B cell (primary cell): ENCODE measurements around the gene DAP. TPM values are rescaled to one million over a fixed set of nuclear protein-coding genes. Genes with fewer than 3 reads are reported as not detected.

ENCODE experiments used
- ATAC-seq: fragments of 200-7000 bp; cut with Tn5 transposase; one replicate; pipeline ENCODE4 v1.10.0; 2021; ENCODE audit warnings: low read depth, mild to moderate bottlenecking, moderate number of reproducible peaks, moderate library complexity
- CTCF ChIA-PET: fragments of 350-600 bp; sonication (Branson Sonifier 250); formaldehyde crosslinking; loops from one replicate; lab custom pipeline; 2021; ENCODE audit warnings: antibody characterized with exemption, inconsistent platforms; lab: Charles Lee
- POLR2A ChIA-PET: fragments of 350-600 bp; sonication (Branson Sonifier 250); formaldehyde crosslinking; loops from one replicate; lab custom pipeline; 2021; ENCODE audit warnings: antibody characterized with exemption; lab: Charles Lee
- DNase-seq: peaks from one replicate; pipeline ENCODE4 v3.0.0; 2013
- H2AFZ ChIP-seq: 2 replicates; pipeline ENCODE4 v1.6.1; 2012; ENCODE audit warnings: mild to moderate bottlenecking, low read depth, low read length; ENCODE audit not compliant: insufficient read depth, poor library complexity, severe bottlenecking
- H3K27ac ChIP-seq, 2 donors: 1 replicate in 1 of 2; 2 replicates in 1 of 2; pipeline ENCODE4 v1.5.1; 2012 to 2013; ENCODE audit warnings: low read length in 2 of 2, mild to moderate bottlenecking in 2 of 2, moderate library complexity in 1 of 2
- H3K27me3 ChIP-seq, 4 experiments: fragments of 200-600 bp in 1 of 4; sonication (generic) in 1 of 4; replicated peaks in 1 of 4; 1 replicate in 2 of 4; 2 replicates in 2 of 4; pipeline versions ENCODE4 v1.6.1 to v1.7.0; 2013 to 2016; ENCODE audit warnings: low read length in 3 of 4, mild to moderate bottlenecking in 2 of 4, mixed read lengths in 1 of 4, moderate library complexity in 1 of 4; ENCODE audit not compliant: insufficient read depth in 4 of 4, control insufficient read depth in 3 of 4; ENCODE audit errors: control extremely low read depth in 1 of 4
- H3K36me3 ChIP-seq, 2 experiments: replicated peaks in 1 of 2; 1 replicate in 1 of 2; 2 replicates in 1 of 2; pipeline versions ENCODE4 v1.6.1 to v1.7.1; 2013; ENCODE audit warnings: low read length in 1 of 2; ENCODE audit not compliant: insufficient read depth in 2 of 2, control insufficient read depth in 1 of 2; ENCODE audit errors: control extremely low read depth in 1 of 2, extremely low read depth in 1 of 2
- H3K4me1 ChIP-seq, 2 donors: fragments of 200-600 bp in 1 of 2; sonication (generic) in 1 of 2; 1 replicate in 1 of 2; 2 replicates in 1 of 2; pipeline versions ENCODE4 v1.5.1 to v1.6.1; 2013 to 2017; ENCODE audit warnings: low read length in 2 of 2; ENCODE audit not compliant: control insufficient read depth in 2 of 2, insufficient read depth in 2 of 2
- H3K4me2 ChIP-seq: replicated peaks from 2 replicates; pipeline ENCODE3; 2012; ENCODE audit warnings: mild to moderate bottlenecking, low read depth, low read length; ENCODE audit not compliant: poor library complexity, severe bottlenecking
- H3K4me3 ChIP-seq, 5 experiments: fragments of 200-600 bp in 1 of 5; sonication (generic) in 1 of 5; 1 replicate in 3 of 5; 2 replicates in 2 of 5; pipeline versions ENCODE4 v1.5.1 to v1.7.0; 2011 to 2016; ENCODE audit warnings: low read length in 4 of 5, mild to moderate bottlenecking in 4 of 5, low read depth in 2 of 5, control low read depth in 1 of 5, moderate library complexity in 1 of 5; ENCODE audit not compliant: insufficient read depth in 1 of 5; ENCODE audit errors: control extremely low read depth in 1 of 5, extremely low read depth in 1 of 5
- H3K79me2 ChIP-seq: fragments of 200-600 bp; sonication (generic); one replicate; pipeline ENCODE4 v1.6.0; 2016; ENCODE audit warnings: low read length; ENCODE audit not compliant: control insufficient read depth, insufficient read depth
- H3K9ac ChIP-seq: fragments of 200-600 bp; sonication (generic); 2 replicates; pipeline ENCODE4 v1.6.1; 2017; ENCODE audit warnings: mild to moderate bottlenecking, low read length, moderate library complexity
- H3K9me3 ChIP-seq, 3 donors: one replicate each; pipeline versions ENCODE4 v1.6.1 to v1.7.1; 2013; ENCODE audit warnings: low read length in 2 of 3; ENCODE audit not compliant: control insufficient read depth in 2 of 3, insufficient read depth in 1 of 3; ENCODE audit errors: control extremely low read depth in 1 of 3
- H4K20me1 ChIP-seq: 2 replicates; pipeline ENCODE4 v1.6.0; 2012; ENCODE audit warnings: mild to moderate bottlenecking, low read length; ENCODE audit not compliant: insufficient read depth, control insufficient read depth, poor library complexity, severe bottlenecking
- H3K27ac Mint-ChIP-seq: one replicate; pipeline ENCODE4 v1.8.0; 2021; ENCODE audit warnings: mixed read lengths
- H3K27me3 Mint-ChIP-seq: one replicate; pipeline ENCODE4 v1.8.0; 2021; ENCODE audit warnings: mixed read lengths
- H3K4me1 Mint-ChIP-seq: one replicate; pipeline ENCODE4 v1.8.0; 2021; ENCODE audit warnings: mixed read lengths
- H3K4me3 Mint-ChIP-seq: one replicate; pipeline ENCODE4 v1.8.0; 2021; ENCODE audit warnings: mixed read lengths
- H3K9me3 Mint-ChIP-seq: one replicate; pipeline ENCODE4 v1.8.0; 2022; ENCODE audit warnings: mixed read lengths; ENCODE audit not compliant: insufficient read depth
- EZH2 ChIP-seq: IDR thresholded peaks from 2 replicates; pipeline ENCODE4 v1.6.1; 2012; ENCODE audit warnings: borderline replicate concordance, low read depth, mild to moderate bottlenecking, moderate library complexity, low read length; ENCODE audit not compliant: insufficient read depth, poor library complexity, severe bottlenecking
- WGBS: methylation state at CpG from one replicate; pipeline ENCODE4 v1.1.5; 2013; ENCODE audit warnings: missing lambda C conversion rate; ENCODE audit not compliant: insufficient coverage; 5-methylcytosine and 5-hydroxymethylcytosine counted together
- intact Hi-C: fragments of 100-400 bp; cut with micrococcal nuclease; formaldehyde crosslinking; loops from one replicate; pipeline ENCODE4 v1.10.0; 2022
- polyA plus RNA-seq: library from polyadenylated mRNA; depleted of rRNA; stranded (reverse); fragments of >200 nt; gene quantifications from 2 replicates; pipeline ENCODE4 v1.2.3, GENCODE V29; 2012
- total RNA-seq, 2 donors: library from RNA; stranded (reverse); fragments of 120-200 nt in 1 of 2; gene quantifications; 1 replicate in 1 of 2; 2 replicates in 1 of 2; pipeline versions ENCODE4 v1.2.3 to v1.2.4, GENCODE V29; 2013 to 2022
- TF ChIP-seq, protein P1 (sequence below): fragments of 200-600 bp; IDR thresholded peaks from one replicate; pipeline ENCODE4 v1.8.0; 2022; ENCODE audit warnings: antibody characterized with exemption, mild to moderate bottlenecking

The DAP gene
- total and polyA plus RNA-seq, 2 donors (not counting 1 experiment from before 2014, with no cell fraction given): 42.6 to 49.8 TPM

DNA sequence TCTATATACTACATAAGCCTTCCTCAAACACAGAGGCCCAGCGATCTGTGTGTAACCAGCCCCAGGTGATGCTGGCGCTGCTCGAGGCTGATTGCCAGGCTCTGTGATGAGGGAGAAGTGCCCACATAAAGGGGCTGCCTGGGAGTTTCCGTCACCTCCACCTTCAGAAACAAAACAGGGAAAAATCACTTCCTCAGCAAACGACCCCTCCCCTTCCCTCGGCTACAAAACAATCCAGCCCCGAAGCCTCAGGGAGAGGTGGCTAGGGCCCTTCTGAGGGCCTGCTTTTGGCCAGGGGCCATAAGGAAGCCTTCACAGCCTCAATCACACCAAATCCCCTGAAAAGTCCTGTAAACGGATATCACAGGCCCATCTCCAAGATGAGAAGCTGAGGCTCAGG, 51.1 kb downstream of the DAP start:
- Mint-ChIP-seq H3K9me3 (no peaks in the 10 kb centered on the region), H3K27me3 (no peaks in the 10 kb centered on the region), H3K4me3 (no peak overlapping the region), H3K27ac (no peak overlapping the region), H3K4me1 (peaks cover 18% of the 10 kb centered on the region)
- Histone ChIP-seq H2AFZ (no peak overlapping the region), H3K36me3 (peaks cover 1 to 23% of the 10 kb centered on the region in 2 experiments), H3K4me3 (no peak overlapping the region), H3K9me3 (no peaks in the 10 kb centered on the region), H3K27ac (no peak overlapping the region), H3K27me3 (no peaks in the 10 kb centered on the region), H4K20me1 (no peaks in the 10 kb centered on the region), H3K4me2 (no peak overlapping the region), H3K9ac (no peak overlapping the region), H3K4me1 (peaks cover 4 to 9% of the 10 kb centered on the region in 2 donors), H3K79me2 (peaks cover 5% of the 10 kb centered on the region)
- ChIA-PET POLR2A (no interaction called here), CTCF (no interaction called here)
- intact Hi-C loops: no loop called here
- WGBS: 99% methylated on average over 7 of the region's 8 CpGs
- DNase-seq: no peak
- TF ChIP-seq EZH2: no peak
- TF ChIP-seq, protein P1, sequence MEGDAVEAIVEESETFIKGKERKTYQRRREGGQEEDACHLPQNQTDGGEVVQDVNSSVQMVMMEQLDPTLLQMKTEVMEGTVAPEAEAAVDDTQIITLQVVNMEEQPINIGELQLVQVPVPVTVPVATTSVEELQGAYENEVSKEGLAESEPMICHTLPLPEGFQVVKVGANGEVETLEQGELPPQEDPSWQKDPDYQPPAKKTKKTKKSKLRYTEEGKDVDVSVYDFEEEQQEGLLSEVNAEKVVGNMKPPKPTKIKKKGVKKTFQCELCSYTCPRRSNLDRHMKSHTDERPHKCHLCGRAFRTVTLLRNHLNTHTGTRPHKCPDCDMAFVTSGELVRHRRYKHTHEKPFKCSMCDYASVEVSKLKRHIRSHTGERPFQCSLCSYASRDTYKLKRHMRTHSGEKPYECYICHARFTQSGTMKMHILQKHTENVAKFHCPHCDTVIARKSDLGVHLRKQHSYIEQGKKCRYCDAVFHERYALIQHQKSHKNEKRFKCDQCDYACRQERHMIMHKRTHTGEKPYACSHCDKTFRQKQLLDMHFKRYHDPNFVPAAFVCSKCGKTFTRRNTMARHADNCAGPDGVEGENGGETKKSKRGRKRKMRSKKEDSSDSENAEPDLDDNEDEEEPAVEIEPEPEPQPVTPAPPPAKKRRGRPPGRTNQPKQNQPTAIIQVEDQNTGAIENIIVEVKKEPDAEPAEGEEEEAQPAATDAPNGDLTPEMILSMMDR: no peak
- ATAC-seq: no peak

DNA sequence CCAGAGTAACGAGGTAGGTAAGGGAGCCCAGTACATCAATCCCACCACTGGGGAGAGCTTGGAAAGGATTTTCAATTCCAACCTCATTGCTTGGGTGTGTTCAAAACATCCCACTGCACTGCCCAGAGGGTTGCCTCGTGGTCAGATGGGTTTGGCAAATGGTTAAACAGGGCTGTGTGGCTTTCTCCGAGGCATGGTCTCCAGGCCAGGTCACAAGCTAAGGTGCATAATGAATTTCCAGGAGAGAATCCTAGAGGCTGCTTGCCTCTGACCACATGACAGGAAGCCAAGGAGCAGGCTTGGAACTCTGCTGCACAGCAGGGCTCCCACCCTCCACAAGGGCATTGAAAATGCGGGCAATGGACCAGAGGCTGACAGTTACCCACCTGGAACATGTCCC, 51.6 kb downstream of the DAP start:
- Mint-ChIP-seq H3K27me3 (no peaks in the 10 kb centered on the region), H3K4me3 (no peak overlapping the region), H3K27ac (no peak overlapping the region), H3K9me3 (no peaks in the 10 kb centered on the region), H3K4me1 (peaks cover 23% of the 10 kb centered on the region)
- ChIA-PET CTCF (no interaction called here), POLR2A (no interaction called here)
- no peak overlapping the region for H3K4me2 ChIP-seq
- 100% methylated on average over 4 of the region's 4 CpGs for WGBS
- H3K27me3 ChIP-seq: no peaks in the 10 kb centered on the region
- no peaks in the 10 kb centered on the region for H3K9me3 ChIP-seq
- peaks cover 6 to 12% of the 10 kb centered on the region in 2 donors for H3K4me1 ChIP-seq
- H2AFZ ChIP-seq: no peak overlapping the region
- no peak for TF ChIP-seq EZH2
- TF ChIP-seq, protein P1: no peak
- intact Hi-C loops: no loop called here
- ATAC-seq: no peak
- no peak overlapping the region for H3K9ac ChIP-seq
- peaks cover 5% of the 10 kb centered on the region for H3K79me2 ChIP-seq
- DNase-seq: no peak
- no peaks in the 10 kb centered on the region for H4K20me1 ChIP-seq
- peaks cover 1 to 23% of the 10 kb centered on the region in 2 experiments for H3K36me3 ChIP-seq
- no peak overlapping the region for H3K4me3 ChIP-seq
- H3K27ac ChIP-seq: no peak overlapping the region
